ENCODE results near the gene FBXO34.

DNA sequence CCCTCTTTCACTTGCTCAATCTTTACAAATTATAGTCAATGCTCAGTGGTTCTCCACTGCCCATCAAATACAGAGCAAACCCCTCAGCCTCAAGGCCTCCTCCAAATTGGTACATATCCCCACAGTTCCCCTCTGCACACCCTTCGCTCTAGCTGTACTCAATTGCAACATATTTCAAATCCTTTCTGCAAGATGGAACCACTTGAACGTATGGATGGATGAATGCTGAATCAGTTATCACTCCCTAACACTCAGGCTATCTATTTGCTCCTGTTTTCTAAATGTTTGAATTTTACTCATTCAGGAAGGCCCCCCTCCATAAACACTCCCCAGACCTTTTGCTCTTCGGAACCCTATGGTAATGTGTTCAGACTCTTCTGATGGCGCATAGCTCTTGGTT is 115.9 kb downstream of the FBXO34 start:
- TF ChIP-seq, protein P1, sequence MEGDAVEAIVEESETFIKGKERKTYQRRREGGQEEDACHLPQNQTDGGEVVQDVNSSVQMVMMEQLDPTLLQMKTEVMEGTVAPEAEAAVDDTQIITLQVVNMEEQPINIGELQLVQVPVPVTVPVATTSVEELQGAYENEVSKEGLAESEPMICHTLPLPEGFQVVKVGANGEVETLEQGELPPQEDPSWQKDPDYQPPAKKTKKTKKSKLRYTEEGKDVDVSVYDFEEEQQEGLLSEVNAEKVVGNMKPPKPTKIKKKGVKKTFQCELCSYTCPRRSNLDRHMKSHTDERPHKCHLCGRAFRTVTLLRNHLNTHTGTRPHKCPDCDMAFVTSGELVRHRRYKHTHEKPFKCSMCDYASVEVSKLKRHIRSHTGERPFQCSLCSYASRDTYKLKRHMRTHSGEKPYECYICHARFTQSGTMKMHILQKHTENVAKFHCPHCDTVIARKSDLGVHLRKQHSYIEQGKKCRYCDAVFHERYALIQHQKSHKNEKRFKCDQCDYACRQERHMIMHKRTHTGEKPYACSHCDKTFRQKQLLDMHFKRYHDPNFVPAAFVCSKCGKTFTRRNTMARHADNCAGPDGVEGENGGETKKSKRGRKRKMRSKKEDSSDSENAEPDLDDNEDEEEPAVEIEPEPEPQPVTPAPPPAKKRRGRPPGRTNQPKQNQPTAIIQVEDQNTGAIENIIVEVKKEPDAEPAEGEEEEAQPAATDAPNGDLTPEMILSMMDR (IDR thresholded peaks at IDR 0.05) = no peak
- no peak for TF ChIP-seq POLR2AphosphoS5 (IDR thresholded peaks at IDR 0.05; ENCODE audit: low read depth, low read length)
- TF ChIP-seq, protein P2, sequence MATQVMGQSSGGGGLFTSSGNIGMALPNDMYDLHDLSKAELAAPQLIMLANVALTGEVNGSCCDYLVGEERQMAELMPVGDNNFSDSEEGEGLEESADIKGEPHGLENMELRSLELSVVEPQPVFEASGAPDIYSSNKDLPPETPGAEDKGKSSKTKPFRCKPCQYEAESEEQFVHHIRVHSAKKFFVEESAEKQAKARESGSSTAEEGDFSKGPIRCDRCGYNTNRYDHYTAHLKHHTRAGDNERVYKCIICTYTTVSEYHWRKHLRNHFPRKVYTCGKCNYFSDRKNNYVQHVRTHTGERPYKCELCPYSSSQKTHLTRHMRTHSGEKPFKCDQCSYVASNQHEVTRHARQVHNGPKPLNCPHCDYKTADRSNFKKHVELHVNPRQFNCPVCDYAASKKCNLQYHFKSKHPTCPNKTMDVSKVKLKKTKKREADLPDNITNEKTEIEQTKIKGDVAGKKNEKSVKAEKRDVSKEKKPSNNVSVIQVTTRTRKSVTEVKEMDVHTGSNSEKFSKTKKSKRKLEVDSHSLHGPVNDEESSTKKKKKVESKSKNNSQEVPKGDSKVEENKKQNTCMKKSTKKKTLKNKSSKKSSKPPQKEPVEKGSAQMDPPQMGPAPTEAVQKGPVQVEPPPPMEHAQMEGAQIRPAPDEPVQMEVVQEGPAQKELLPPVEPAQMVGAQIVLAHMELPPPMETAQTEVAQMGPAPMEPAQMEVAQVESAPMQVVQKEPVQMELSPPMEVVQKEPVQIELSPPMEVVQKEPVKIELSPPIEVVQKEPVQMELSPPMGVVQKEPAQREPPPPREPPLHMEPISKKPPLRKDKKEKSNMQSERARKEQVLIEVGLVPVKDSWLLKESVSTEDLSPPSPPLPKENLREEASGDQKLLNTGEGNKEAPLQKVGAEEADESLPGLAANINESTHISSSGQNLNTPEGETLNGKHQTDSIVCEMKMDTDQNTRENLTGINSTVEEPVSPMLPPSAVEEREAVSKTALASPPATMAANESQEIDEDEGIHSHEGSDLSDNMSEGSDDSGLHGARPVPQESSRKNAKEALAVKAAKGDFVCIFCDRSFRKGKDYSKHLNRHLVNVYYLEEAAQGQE (IDR thresholded peaks at IDR 0.05; ENCODE audit: insufficient read depth in 1 of 2, low read depth in 2 of 2, low read length in 1 of 2) = no peak
- TF ChIP-seq SIN3A (IDR thresholded peaks at IDR 0.05; ENCODE audit: borderline replicate concordance, insufficient read depth, low read depth, low read length) = no peak

Measured in Panc1 (cell line).